Astrocyte of the spinal cord (primary cell): ENCODE data around the gene TSPAN10.

ENCODE experiments used
- DNase-seq: peaks from one replicate; pipeline ENCODE4 v3.0.0; 2011; ENCODE audit warnings: low read depth, low spot score
- H3K4me3 ChIP-seq: 2 replicates; pipeline ENCODE4 v1.5.1; 2011; ENCODE audit warnings: low read depth, mild to moderate bottlenecking, low read length, moderate library complexity
- in situ Hi-C: cut with HindIII; loops from 2 replicates; pipeline ENCODE4 v1.10.0; 2017; ENCODE audit warnings: low sequenced_read_pairs
- TF ChIP-seq, protein P1 (sequence below): IDR thresholded peaks from 2 replicates; pipeline ENCODE4 v1.5.1; 2012; ENCODE audit warnings: low read depth, mild to moderate bottlenecking, low read length, inconsistent platforms

The TSPAN10 gene

DNA sequence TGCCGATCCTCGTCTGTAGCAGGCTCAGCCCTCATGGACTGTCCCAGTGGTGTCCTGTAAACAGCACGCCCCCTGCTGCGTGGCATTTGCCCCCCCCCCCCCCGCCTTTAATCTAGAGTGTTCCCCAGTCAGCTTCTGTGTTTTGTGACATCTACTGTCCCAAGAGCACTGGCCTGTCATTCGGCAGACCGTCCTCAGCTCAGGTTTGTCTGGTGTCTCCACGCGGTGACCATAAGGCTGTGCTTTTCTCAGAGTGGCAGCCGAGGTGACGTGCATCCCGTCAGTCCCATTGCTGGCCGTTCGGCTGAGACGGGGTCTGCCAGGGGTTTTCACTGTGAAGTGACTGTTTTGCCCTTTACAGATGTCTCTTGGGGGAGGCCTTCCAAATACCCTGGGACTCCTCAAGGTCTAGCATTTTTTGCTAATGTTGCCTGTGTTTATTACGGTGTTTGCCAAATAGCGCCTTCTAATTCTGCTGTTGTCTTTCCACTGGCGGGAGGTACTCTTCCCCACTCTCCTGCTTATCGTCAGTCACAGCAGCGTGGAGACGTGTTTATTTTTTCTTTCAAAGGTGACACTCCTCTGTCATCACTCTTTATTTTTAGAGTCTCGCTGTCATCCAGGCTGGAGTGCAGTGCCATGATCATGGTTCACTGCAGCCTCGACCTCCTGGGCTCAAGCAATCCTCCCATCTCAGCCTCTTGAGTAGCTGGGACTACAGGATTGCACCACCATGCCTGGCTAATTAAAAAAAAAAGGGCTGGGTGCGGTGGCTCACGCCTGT is 60.5 kb downstream of the TSPAN10 start:
- H3K4me3 ChIP-seq = no peak overlapping the region
- DNase-seq = no peak
- in situ Hi-C loops = no loop called here
- TF ChIP-seq, protein P1, sequence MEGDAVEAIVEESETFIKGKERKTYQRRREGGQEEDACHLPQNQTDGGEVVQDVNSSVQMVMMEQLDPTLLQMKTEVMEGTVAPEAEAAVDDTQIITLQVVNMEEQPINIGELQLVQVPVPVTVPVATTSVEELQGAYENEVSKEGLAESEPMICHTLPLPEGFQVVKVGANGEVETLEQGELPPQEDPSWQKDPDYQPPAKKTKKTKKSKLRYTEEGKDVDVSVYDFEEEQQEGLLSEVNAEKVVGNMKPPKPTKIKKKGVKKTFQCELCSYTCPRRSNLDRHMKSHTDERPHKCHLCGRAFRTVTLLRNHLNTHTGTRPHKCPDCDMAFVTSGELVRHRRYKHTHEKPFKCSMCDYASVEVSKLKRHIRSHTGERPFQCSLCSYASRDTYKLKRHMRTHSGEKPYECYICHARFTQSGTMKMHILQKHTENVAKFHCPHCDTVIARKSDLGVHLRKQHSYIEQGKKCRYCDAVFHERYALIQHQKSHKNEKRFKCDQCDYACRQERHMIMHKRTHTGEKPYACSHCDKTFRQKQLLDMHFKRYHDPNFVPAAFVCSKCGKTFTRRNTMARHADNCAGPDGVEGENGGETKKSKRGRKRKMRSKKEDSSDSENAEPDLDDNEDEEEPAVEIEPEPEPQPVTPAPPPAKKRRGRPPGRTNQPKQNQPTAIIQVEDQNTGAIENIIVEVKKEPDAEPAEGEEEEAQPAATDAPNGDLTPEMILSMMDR = no peak
